ENCODE data around the gene COPG1. TPM values are rescaled to one million over a fixed set of nuclear protein-coding genes. Genes with fewer than 3 reads are reported as not detected.
A peak's percentile ranks its signal among the peaks of the same experiment; 100 is the strongest.

The COPG1 gene
- total RNA-seq, 4 donors from 2014 or later, result 35.6 to 409 (median 118) TPM

GRCh38 chr3:129226374-129226773 is 23.0 kb upstream of the COPG1 start:
- peak; percentile 76 to 94 for DNase-seq
- no peak for TF ChIP-seq POLR2A (IDR thresholded peaks at IDR 0.05)
- no peak for TF ChIP-seq CTCF (IDR thresholded peaks at IDR 0.05)
- Histone ChIP-seq H3K4me3 (no peak overlapping the region), H3K27me3 (no peaks in the 10 kb centered on the region), H3K9me3 (no peaks in the 10 kb centered on the region), H3K4me1 (peaks cover 4 to 5% of the 10 kb centered on the region in 2 donors), H3K36me3 (no peaks in the 10 kb centered on the region), H3K27ac (peak overlapping the region; percentile 73 to 88)
- intact Hi-C loops (cut with DNase I; ENCODE audit: low total_unique reads), result no loop called here

- Histone ChIP-seq H3K4me1 (peaks cover 4 to 5% of the 10 kb centered on the region in 2 donors), H3K27ac (peak overlapping the region; percentile 73 to 88), H3K36me3 (no peaks in the 10 kb centered on the region), H3K27me3 (no peaks in the 10 kb centered on the region), H3K9me3 (no peaks in the 10 kb centered on the region), H3K4me3 (no peak overlapping the region)
- TF ChIP-seq POLR2A (IDR thresholded peaks at IDR 0.05), result no peak
- TF ChIP-seq CTCF (IDR thresholded peaks at IDR 0.05), result no peak
- intact Hi-C loops (cut with DNase I; ENCODE audit: low total_unique reads), result no loop called here
- DNase-seq, result no peak
Measured at GRCh38 chr3:129228891-129229585, 20.4 kb upstream of the COPG1 start.

- no peak for DNase-seq
- Histone ChIP-seq H3K4me3 (no peak overlapping the region), H3K27ac (no peak overlapping the region), H3K4me1 (peaks cover 0 to 5% of the 10 kb centered on the region in 2 donors), H3K27me3 (no peaks in the 10 kb centered on the region), H3K9me3 (no peaks in the 10 kb centered on the region), H3K36me3 (no peaks in the 10 kb centered on the region)
- TF ChIP-seq POLR2A (IDR thresholded peaks at IDR 0.05) (no peak), CTCF (IDR thresholded peaks at IDR 0.05) (no peak)
- intact Hi-C loops (cut with DNase I; ENCODE audit: low total_unique reads), result no loop called here
Measured at GRCh38 chr3:129230311-129231019, 18.9 kb upstream of the COPG1 start.

GRCh38 chr3:129231331-129232119 is 17.9 kb upstream of the COPG1 start:
- no peak for DNase-seq
- Histone ChIP-seq H3K36me3 (no peaks in the 10 kb centered on the region), H3K4me1 (peaks cover 0 to 5% of the 10 kb centered on the region in 2 donors), H3K4me3 (no peak overlapping the region), H3K27ac (no peak overlapping the region), H3K9me3 (no peaks in the 10 kb centered on the region), H3K27me3 (no peaks in the 10 kb centered on the region)
- intact Hi-C loops (cut with DNase I; ENCODE audit: low total_unique reads), result no loop called here
- TF ChIP-seq CTCF (IDR thresholded peaks at IDR 0.05) (no peak), POLR2A (IDR thresholded peaks at IDR 0.05) (no peak)

Measured in uterus (tissue), 4 donors.